ENCODE measurements around the gene PCIF1. TPM values are rescaled to one million over a fixed set of nuclear protein-coding genes. Genes with fewer than 3 reads are reported as not detected.

The PCIF1 gene
- total and polyA plus RNA-seq, 9 donors = 9.4 to 31.7 (median 26.9) TPM

DNA sequence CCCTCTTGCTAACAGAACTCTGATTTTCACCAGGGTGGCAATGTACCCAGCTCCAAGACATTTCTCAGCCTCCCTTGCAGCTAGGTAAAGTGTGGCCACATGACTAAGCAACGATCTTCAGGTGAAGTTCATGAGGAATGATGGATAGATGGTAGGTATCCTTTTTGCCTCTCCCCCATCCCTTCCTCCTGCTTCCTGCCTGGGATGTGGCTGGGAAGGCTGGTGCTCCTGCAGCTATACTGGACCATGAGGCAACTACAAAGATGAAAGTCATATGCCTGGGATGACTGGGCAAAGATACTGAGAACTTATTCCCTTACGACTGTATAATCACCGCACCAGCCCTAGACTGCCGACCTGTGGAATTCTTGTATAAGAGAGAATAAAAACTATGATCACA is 24.1 kb downstream of the PCIF1 start:
- no peak overlapping the region for H3K27ac ChIP-seq (ENCODE audit: low read length)
- no peak for DNase-seq
- no peak overlapping the region for H3K4me3 ChIP-seq (ENCODE audit: low read length)
- no CpG with 5 or more reads among the region's 4 CpGs for WGBS (ENCODE audit: insufficient coverage)
- H3K36me3 ChIP-seq (ENCODE audit: control insufficient read depth, insufficient read depth, low read length) = peaks cover 76% of the 10 kb centered on the region
- H3K27me3 ChIP-seq (ENCODE audit: control insufficient read depth, insufficient read depth, low read length) = no peaks in the 10 kb centered on the region
- no peaks in the 10 kb centered on the region for H3K9me3 ChIP-seq (replicated peaks; ENCODE audit: control insufficient read depth, low read depth, low read length)
- H3K4me1 ChIP-seq (ENCODE audit: control insufficient read depth, insufficient read depth, low read length) = no peaks in the 10 kb centered on the region

- 91% methylated on average over 14 of the region's 16 CpGs for WGBS (ENCODE audit: insufficient coverage)
- H3K36me3 ChIP-seq (ENCODE audit: control insufficient read depth, insufficient read depth, low read length) = peaks cover 76% of the 10 kb centered on the region
- no peaks in the 10 kb centered on the region for H3K9me3 ChIP-seq (replicated peaks; ENCODE audit: control insufficient read depth, low read depth, low read length)
- H3K4me1 ChIP-seq (ENCODE audit: control insufficient read depth, insufficient read depth, low read length) = no peaks in the 10 kb centered on the region
- H3K4me3 ChIP-seq (ENCODE audit: low read length) = no peak overlapping the region
- no peak for DNase-seq
- H3K27me3 ChIP-seq (ENCODE audit: control insufficient read depth, insufficient read depth, low read length) = no peaks in the 10 kb centered on the region
- H3K27ac ChIP-seq (ENCODE audit: low read length) = no peak overlapping the region
These were observed 24.6 kb downstream of the PCIF1 start for GRCh38 chr20:45959126-45959525.

DNA sequence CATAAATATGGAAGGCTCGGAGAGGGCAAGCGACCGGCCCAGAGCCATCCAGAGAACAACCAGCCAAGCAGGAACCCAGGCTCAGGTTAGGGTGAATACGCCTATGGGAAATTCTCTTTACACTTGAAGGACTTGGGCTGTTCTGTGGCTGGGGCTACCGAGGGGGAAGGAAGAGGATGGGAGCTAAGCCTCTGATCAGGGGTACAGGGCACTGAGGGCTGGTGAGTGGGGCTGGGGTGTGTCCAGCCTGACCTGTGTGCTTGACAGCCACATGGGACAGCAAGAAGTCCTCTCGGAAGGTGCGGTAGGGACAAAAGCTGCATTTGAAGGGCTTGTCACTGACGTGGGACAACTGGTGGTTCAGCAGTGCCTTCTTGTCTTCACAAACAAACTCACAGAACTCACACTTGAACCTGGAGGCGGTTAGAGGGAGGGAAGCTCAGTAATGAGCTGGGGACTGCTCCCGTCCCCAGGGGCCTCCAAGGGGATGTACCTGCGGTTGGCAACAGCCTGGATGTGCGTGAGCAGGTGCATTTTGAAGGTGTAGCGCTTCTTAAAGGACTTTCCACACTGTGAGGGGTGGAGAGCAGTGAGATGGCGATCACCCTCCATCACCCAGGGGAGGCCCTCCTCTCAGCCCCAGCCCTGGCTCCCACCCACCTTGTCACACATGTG is 25.6 kb downstream of the PCIF1 start:
- no peak for DNase-seq
- Histone ChIP-seq H3K27ac (ENCODE audit: low read length) (no peak overlapping the region), H3K36me3 (ENCODE audit: control insufficient read depth, insufficient read depth, low read length) (peaks cover 82% of the 10 kb centered on the region), H3K4me1 (ENCODE audit: control insufficient read depth, insufficient read depth, low read length) (no peaks in the 10 kb centered on the region), H3K4me3 (ENCODE audit: low read length) (no peak overlapping the region), H3K9me3 (replicated peaks; ENCODE audit: control insufficient read depth, low read depth, low read length) (no peaks in the 10 kb centered on the region), H3K27me3 (ENCODE audit: control insufficient read depth, insufficient read depth, low read length) (no peaks in the 10 kb centered on the region)
- WGBS (ENCODE audit: insufficient coverage) = 97% methylated on average over 5 of the region's 14 CpGs

GRCh38 chr20:45962031-45962755 is 27.7 kb downstream of the PCIF1 start:
- Histone ChIP-seq H3K36me3 (ENCODE audit: control insufficient read depth, insufficient read depth, low read length) (peaks cover 87% of the 10 kb centered on the region), H3K9me3 (replicated peaks; ENCODE audit: control insufficient read depth, low read depth, low read length) (no peaks in the 10 kb centered on the region), H3K4me3 (ENCODE audit: low read length) (no peak overlapping the region), H3K4me1 (ENCODE audit: control insufficient read depth, insufficient read depth, low read length) (no peaks in the 10 kb centered on the region), H3K27me3 (ENCODE audit: control insufficient read depth, insufficient read depth, low read length) (no peaks in the 10 kb centered on the region), H3K27ac (ENCODE audit: low read length) (no peak overlapping the region)
- DNase-seq = no peak
- 89% methylated on average over 9 of the region's 26 CpGs for WGBS (ENCODE audit: insufficient coverage)

DNA sequence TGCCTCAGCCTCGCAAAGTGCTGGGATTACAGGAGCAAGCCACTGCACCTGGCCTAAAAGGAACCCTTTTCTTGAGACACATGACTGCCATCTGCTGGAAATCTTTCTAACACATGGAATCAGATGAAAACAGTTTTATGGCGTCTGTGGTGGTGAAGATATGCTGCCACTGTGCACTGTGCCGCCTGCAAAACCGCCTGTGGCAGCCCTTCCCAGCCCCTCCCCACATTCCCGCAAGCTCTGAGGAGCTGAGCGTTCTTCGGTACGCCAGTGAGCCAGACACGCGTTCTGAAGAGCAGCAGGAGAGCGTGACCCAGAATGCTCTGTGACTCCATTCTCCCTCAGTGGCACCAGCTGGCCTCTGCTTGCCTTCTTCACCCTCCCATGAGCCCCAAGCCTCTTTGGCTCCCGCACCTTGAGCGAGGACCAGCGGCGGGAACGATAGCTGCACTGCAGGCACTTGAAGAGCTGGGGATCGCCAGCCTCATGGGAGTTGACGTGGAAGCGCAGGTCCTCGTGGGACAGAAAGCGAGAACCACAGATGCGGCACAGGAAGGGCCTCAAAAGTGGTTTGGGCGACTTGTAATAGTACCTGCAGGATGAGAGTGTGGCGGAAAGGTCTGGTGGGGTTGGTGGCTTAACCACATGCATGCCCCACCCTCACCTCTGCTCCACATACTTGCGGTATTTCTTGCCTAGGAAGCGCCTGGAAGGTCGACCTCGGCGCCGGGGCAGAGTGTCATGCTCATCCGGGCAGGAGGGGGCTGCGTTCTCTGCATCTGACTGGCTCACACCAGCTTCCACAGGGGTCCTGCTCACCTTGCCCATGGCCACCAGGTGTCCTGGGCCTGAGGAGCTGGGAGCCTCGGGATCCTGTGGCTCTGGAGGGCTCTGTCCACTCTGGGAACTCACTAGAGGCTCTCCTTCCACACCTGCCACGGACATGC is 28.8 kb downstream of the PCIF1 start:
- no peak for DNase-seq
- peaks cover 87% of the 10 kb centered on the region for H3K36me3 ChIP-seq (ENCODE audit: control insufficient read depth, insufficient read depth, low read length)
- 85% methylated on average over 23 of the region's 34 CpGs for WGBS (ENCODE audit: insufficient coverage)
- H3K27me3 ChIP-seq (ENCODE audit: control insufficient read depth, insufficient read depth, low read length) = no peaks in the 10 kb centered on the region
- no peaks in the 10 kb centered on the region for H3K9me3 ChIP-seq (replicated peaks; ENCODE audit: control insufficient read depth, low read depth, low read length)
- no peaks in the 10 kb centered on the region for H3K4me1 ChIP-seq (ENCODE audit: control insufficient read depth, insufficient read depth, low read length)
- H3K4me3 ChIP-seq (ENCODE audit: low read length) = no peak overlapping the region
- no peak overlapping the region for H3K27ac ChIP-seq (ENCODE audit: low read length)

DNA sequence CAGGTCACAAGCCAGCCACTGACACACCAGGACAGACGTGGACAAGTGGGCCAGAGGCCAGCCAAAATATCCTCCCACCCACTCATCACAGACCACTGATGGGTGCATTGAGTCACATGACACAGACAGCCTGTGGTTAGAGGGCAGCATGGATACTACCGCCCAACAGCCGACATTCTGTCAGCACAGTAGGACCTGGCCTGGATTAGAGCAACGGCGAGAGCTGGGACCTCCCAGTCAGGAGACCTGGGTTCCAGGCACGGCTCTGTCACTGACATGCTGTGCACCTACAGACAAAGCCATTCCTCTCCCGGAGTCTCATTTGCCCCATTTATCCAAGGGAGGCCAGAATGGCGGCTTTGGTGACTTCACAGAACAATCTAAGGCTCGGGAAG is 29.5 kb downstream of the PCIF1 start:
- no peak for DNase-seq
- H3K27ac ChIP-seq (ENCODE audit: low read length) = no peak overlapping the region
- H3K27me3 ChIP-seq (ENCODE audit: control insufficient read depth, insufficient read depth, low read length) = no peaks in the 10 kb centered on the region
- no peaks in the 10 kb centered on the region for H3K9me3 ChIP-seq (replicated peaks; ENCODE audit: control insufficient read depth, low read depth, low read length)
- peaks cover 86% of the 10 kb centered on the region for H3K36me3 ChIP-seq (ENCODE audit: control insufficient read depth, insufficient read depth, low read length)
- no peaks in the 10 kb centered on the region for H3K4me1 ChIP-seq (ENCODE audit: control insufficient read depth, insufficient read depth, low read length)
- H3K4me3 ChIP-seq (ENCODE audit: low read length) = no peak overlapping the region
- 88% methylated on average over 5 of the region's 9 CpGs for WGBS (ENCODE audit: insufficient coverage)

DNA sequence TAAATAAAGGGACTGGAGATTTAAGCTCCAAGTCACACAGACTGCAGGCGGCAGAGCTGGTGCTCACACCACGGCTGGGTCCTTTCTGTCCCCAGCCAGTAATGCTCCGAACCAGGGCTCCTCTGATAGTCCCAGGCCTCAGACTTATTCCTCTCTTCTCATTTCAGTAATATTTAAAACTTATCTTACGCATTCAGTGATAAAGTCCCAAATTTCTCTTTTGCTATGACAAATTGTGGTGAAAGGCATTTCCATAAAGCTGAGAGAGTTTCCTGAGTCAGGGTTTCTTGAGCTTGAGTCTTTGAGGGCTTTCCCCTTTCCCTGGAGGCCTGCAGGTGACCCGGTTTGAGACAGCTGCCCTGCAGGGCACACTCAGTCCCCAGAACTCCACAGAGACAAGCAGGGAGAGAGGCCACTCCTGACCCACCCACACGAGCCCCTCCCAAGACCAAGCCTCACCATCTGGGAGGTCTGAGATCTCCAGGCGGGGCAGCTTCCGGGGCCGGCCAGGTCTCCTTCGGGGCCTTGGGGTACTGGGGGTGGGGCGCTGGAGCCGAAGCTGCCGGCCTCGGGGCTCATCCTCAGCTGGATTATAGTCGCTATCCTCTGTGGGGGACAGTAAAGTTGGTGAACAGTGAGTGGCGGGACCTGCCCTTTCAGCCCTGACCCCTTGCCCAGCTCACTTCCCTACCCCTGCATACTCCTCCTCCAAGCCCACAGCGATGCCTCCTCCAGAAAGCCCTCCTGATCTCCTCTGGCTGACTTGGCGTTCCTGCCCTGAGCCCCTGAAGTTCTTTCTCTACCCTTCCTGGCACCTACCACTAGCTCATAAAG is 30.9 kb downstream of the PCIF1 start:
- H3K27ac ChIP-seq (ENCODE audit: low read length) = no peak overlapping the region
- no peaks in the 10 kb centered on the region for H3K9me3 ChIP-seq (replicated peaks; ENCODE audit: control insufficient read depth, low read depth, low read length)
- peaks cover 84% of the 10 kb centered on the region for H3K36me3 ChIP-seq (ENCODE audit: control insufficient read depth, insufficient read depth, low read length)
- no peak overlapping the region for H3K4me3 ChIP-seq (ENCODE audit: low read length)
- 79% methylated on average over 3 of the region's 18 CpGs for WGBS (ENCODE audit: insufficient coverage)
- no peak for DNase-seq
- H3K4me1 ChIP-seq (ENCODE audit: control insufficient read depth, insufficient read depth, low read length) = peaks cover 9% of the 10 kb centered on the region
- H3K27me3 ChIP-seq (ENCODE audit: control insufficient read depth, insufficient read depth, low read length) = no peaks in the 10 kb centered on the region

GRCh38 chr20:45967551-45968080 is 33.1 kb downstream of the PCIF1 start:
- no peak overlapping the region for H3K27ac ChIP-seq (ENCODE audit: low read length)
- WGBS (ENCODE audit: insufficient coverage) = 98% methylated on average over 6 of the region's 13 CpGs
- peaks cover 61% of the 10 kb centered on the region for H3K36me3 ChIP-seq (ENCODE audit: control insufficient read depth, insufficient read depth, low read length)
- peaks cover 20% of the 10 kb centered on the region for H3K4me1 ChIP-seq (ENCODE audit: control insufficient read depth, insufficient read depth, low read length)
- DNase-seq = no peak
- no peaks in the 10 kb centered on the region for H3K27me3 ChIP-seq (ENCODE audit: control insufficient read depth, insufficient read depth, low read length)
- H3K9me3 ChIP-seq (replicated peaks; ENCODE audit: control insufficient read depth, low read depth, low read length) = no peaks in the 10 kb centered on the region
- H3K4me3 ChIP-seq (ENCODE audit: low read length) = no peak overlapping the region

- no peak overlapping the region for H3K27ac ChIP-seq (ENCODE audit: low read length)
- no peak for DNase-seq
- H3K36me3 ChIP-seq (ENCODE audit: control insufficient read depth, insufficient read depth, low read length) = peaks cover 58% of the 10 kb centered on the region
- H3K4me3 ChIP-seq (ENCODE audit: low read length) = no peak overlapping the region
- H3K9me3 ChIP-seq (replicated peaks; ENCODE audit: control insufficient read depth, low read depth, low read length) = no peaks in the 10 kb centered on the region
- WGBS (ENCODE audit: insufficient coverage) = 90% methylated on average over 10 of the region's 10 CpGs
- H3K27me3 ChIP-seq (ENCODE audit: control insufficient read depth, insufficient read depth, low read length) = no peaks in the 10 kb centered on the region
- H3K4me1 ChIP-seq (ENCODE audit: control insufficient read depth, insufficient read depth, low read length) = peaks cover 22% of the 10 kb centered on the region
These were observed 33.7 kb downstream of the PCIF1 start for GRCh38 chr20:45968081-45968671.
